ENCODE results near the gene SFT2D1. TPM values are rescaled to one million over a fixed set of nuclear protein-coding genes. Genes with fewer than 3 reads are reported as not detected.

The SFT2D1 gene
- total and polyA plus RNA-seq, 9 of the 15 experiments (the other 6 are each of a cell fraction or from before 2014, with no cell fraction given), result 54.4 to 140 (median 74.6) TPM

GRCh38 chr6:166330612-166331011, 11.7 kb downstream of the SFT2D1 start (continued):
- TF ChIP-seq CUX1 (CRISPR knock-in tag; IDR thresholded peaks at IDR 0.05), result no peak
- TF ChIP-seq ZNF511 (CRISPR knock-in tag; IDR thresholded peaks at IDR 0.05), result no peak
- no peak for TF ChIP-seq NFE2L1 (tag; IDR thresholded peaks at IDR 0.05; ENCODE audit: borderline replicate concordance, low read depth)
- no peak for TF ChIP-seq ZNF41 (CRISPR knock-in tag; conservative IDR thresholded peaks at IDR 0.05)
- no peak for TF ChIP-seq CEBPG (CRISPR knock-in tag; IDR thresholded peaks at IDR 0.05)
- TF ChIP-seq CEBPG (tag; conservative IDR thresholded peaks at IDR 0.05 in 1 of 2, IDR thresholded peaks at IDR 0.05 in 1 of 2), result no peak
- peak; percentile 77; the same call in 1 of the 2 replicates for TF ChIP-seq MYC (IDR thresholded peaks at IDR 0.05; ENCODE audit: low read depth, low read length)
- no peak for TF ChIP-seq MYC (CRISPR knock-in tag; IDR thresholded peaks at IDR 0.05; ENCODE audit: borderline replicate concordance, low read depth)
- peak; percentile 96 for TF ChIP-seq CTCFL (IDR thresholded peaks at IDR 0.05; ENCODE audit: borderline replicate concordance, insufficient read depth, low read depth, low read length, poor library complexity, severe bottlenecking)
- TF ChIP-seq RFX7 (CRISPR knock-in tag; IDR thresholded peaks at IDR 0.05), result no peak
- no peak for TF ChIP-seq LEF1 (IDR thresholded peaks at IDR 0.05)
- TF ChIP-seq NRF1 (conservative IDR thresholded peaks at IDR 0.05 in 1 of 2, IDR thresholded peaks at IDR 0.05 in 1 of 2), result peak; percentile 71 to 80
- 0 out of 2 replicates have a peak, but pooled peaks have one; percentile 31 for TF ChIP-seq CC2D1A (IDR thresholded peaks at IDR 0.05)
- TF ChIP-seq FOXO4 (CRISPR knock-in tag; IDR thresholded peaks at IDR 0.05), result no peak
- TF ChIP-seq THAP12 (CRISPR knock-in tag; IDR thresholded peaks at IDR 0.05), result no peak
- no peak; a peak in 1 of 4 replicates for TF ChIP-seq KDM1A (IDR thresholded peaks at IDR 0.05)
